Stimulated activated naive CD8-positive, alpha-beta T cell treated with anti-CD3 and anti-CD28 coated beads, Interleukin-15, Interleukin-2, amounts not matched to agents 100 ng/mL and 50 ng/mL, for 24 hours (primary cell): ENCODE measurements around the gene SRCIN1.

Experiments used
- H3K27ac Mint-ChIP-seq: one replicate; pipeline ENCODE4 v1.8.0; 2021; ENCODE audit warnings: mild to moderate bottlenecking, mixed read lengths
- H3K27me3 Mint-ChIP-seq: one replicate; pipeline ENCODE4 v1.8.0; 2021; ENCODE audit warnings: mixed read lengths
- H3K36me3 Mint-ChIP-seq: one replicate; pipeline ENCODE4 v1.8.0; 2021; ENCODE audit warnings: low read depth, mixed read lengths
- H3K4me1 Mint-ChIP-seq: one replicate; pipeline ENCODE4 v1.8.0; 2021; ENCODE audit warnings: low read depth, mixed read lengths
- H3K4me3 Mint-ChIP-seq: one replicate; pipeline ENCODE4 v1.8.0; 2021; ENCODE audit warnings: mild to moderate bottlenecking, mixed read lengths
- H3K9me3 Mint-ChIP-seq: one replicate; pipeline ENCODE4 v1.8.0; 2021; ENCODE audit warnings: mixed read lengths

SRCIN1 gene

GRCh38 chr17:38596651-38597050 lies 9.1 kb downstream of the SRCIN1 start:
- Mint-ChIP-seq H3K27ac (no peak overlapping the region), H3K4me1 (peaks cover 18% of the 10 kb centered on the region), H3K9me3 (no peaks in the 10 kb centered on the region), H3K27me3 (peaks cover 78% of the 10 kb centered on the region), H3K4me3 (no peak overlapping the region), H3K36me3 (no peaks in the 10 kb centered on the region)

GRCh38 chr17:38595892-38596291 lies 9.9 kb downstream of the SRCIN1 start:
- Mint-ChIP-seq H3K27me3 (peaks cover 82% of the 10 kb centered on the region), H3K27ac (no peak overlapping the region)

GRCh38 chr17:38594152-38594551 lies 11.6 kb downstream of the SRCIN1 start:
- H3K9me3 Mint-ChIP-seq = no peaks in the 10 kb centered on the region
- H3K36me3 Mint-ChIP-seq = no peaks in the 10 kb centered on the region
- no peak overlapping the region for H3K27ac Mint-ChIP-seq
- H3K4me3 Mint-ChIP-seq = no peak overlapping the region
- peaks cover 84% of the 10 kb centered on the region for H3K27me3 Mint-ChIP-seq
- H3K4me1 Mint-ChIP-seq = peaks cover 21% of the 10 kb centered on the region

More at GRCh38 chr17:38595892-38596291, 9.9 kb downstream of the SRCIN1 start:
- Mint-ChIP-seq H3K4me3 (no peak overlapping the region), H3K4me1 (peaks cover 25% of the 10 kb centered on the region), H3K9me3 (no peaks in the 10 kb centered on the region), H3K36me3 (no peaks in the 10 kb centered on the region)

- peaks cover 21% of the 10 kb centered on the region for H3K4me1 Mint-ChIP-seq
- H3K27ac Mint-ChIP-seq = no peak overlapping the region
- H3K4me3 Mint-ChIP-seq = no peak overlapping the region
- H3K9me3 Mint-ChIP-seq = no peaks in the 10 kb centered on the region
- peaks cover 89% of the 10 kb centered on the region for H3K27me3 Mint-ChIP-seq
- no peaks in the 10 kb centered on the region for H3K36me3 Mint-ChIP-seq
Observed at GRCh38 chr17:38592487-38592886, 13.3 kb downstream of the SRCIN1 start.

GRCh38 chr17:38591759-38592241 lies 14.0 kb downstream of the SRCIN1 start:
- H3K36me3 Mint-ChIP-seq = no peaks in the 10 kb centered on the region
- H3K4me3 Mint-ChIP-seq = no peak overlapping the region
- peaks cover 21% of the 10 kb centered on the region for H3K4me1 Mint-ChIP-seq
- H3K27ac Mint-ChIP-seq = no peak overlapping the region
- peaks cover 86% of the 10 kb centered on the region for H3K27me3 Mint-ChIP-seq
- no peaks in the 10 kb centered on the region for H3K9me3 Mint-ChIP-seq

GRCh38 chr17:38590988-38591758 lies 14.6 kb downstream of the SRCIN1 start:
- Mint-ChIP-seq H3K36me3 (no peaks in the 10 kb centered on the region), H3K27ac (no peak overlapping the region), H3K4me3 (no peak overlapping the region), H3K27me3 (peaks cover 87% of the 10 kb centered on the region), H3K4me1 (peaks cover 21% of the 10 kb centered on the region), H3K9me3 (no peaks in the 10 kb centered on the region)

- Mint-ChIP-seq H3K27ac (no peak overlapping the region), H3K4me1 (peaks cover 22% of the 10 kb centered on the region), H3K27me3 (peaks cover 91% of the 10 kb centered on the region), H3K4me3 (no peak overlapping the region), H3K9me3 (no peaks in the 10 kb centered on the region), H3K36me3 (no peaks in the 10 kb centered on the region)
Observed at GRCh38 chr17:38589462-38590114, 16.2 kb downstream of the SRCIN1 start.

GRCh38 chr17:38588788-38589174 lies 17.0 kb downstream of the SRCIN1 start:
- Mint-ChIP-seq H3K4me3 (no peak overlapping the region), H3K36me3 (no peaks in the 10 kb centered on the region), H3K9me3 (no peaks in the 10 kb centered on the region), H3K27ac (no peak overlapping the region), H3K4me1 (peaks cover 24% of the 10 kb centered on the region), H3K27me3 (peaks cover 91% of the 10 kb centered on the region)

GRCh38 chr17:38587947-38588787 lies 17.6 kb downstream of the SRCIN1 start:
- no peak overlapping the region for H3K4me3 Mint-ChIP-seq
- no peaks in the 10 kb centered on the region for H3K9me3 Mint-ChIP-seq
- H3K4me1 Mint-ChIP-seq = peaks cover 24% of the 10 kb centered on the region
- H3K36me3 Mint-ChIP-seq = no peaks in the 10 kb centered on the region
- H3K27ac Mint-ChIP-seq = no peak overlapping the region
- H3K27me3 Mint-ChIP-seq = peaks cover 88% of the 10 kb centered on the region

- no peak overlapping the region for H3K4me3 Mint-ChIP-seq
- no peak overlapping the region for H3K27ac Mint-ChIP-seq
- H3K4me1 Mint-ChIP-seq = peaks cover 16% of the 10 kb centered on the region
- peaks cover 79% of the 10 kb centered on the region for H3K27me3 Mint-ChIP-seq
- H3K9me3 Mint-ChIP-seq = no peaks in the 10 kb centered on the region
- no peaks in the 10 kb centered on the region for H3K36me3 Mint-ChIP-seq
Observed at GRCh38 chr17:38587203-38587602, 18.5 kb downstream of the SRCIN1 start.

GRCh38 chr17:38586788-38587187 lies 19.0 kb downstream of the SRCIN1 start:
- H3K27me3 Mint-ChIP-seq = peaks cover 75% of the 10 kb centered on the region
- no peaks in the 10 kb centered on the region for H3K36me3 Mint-ChIP-seq
- H3K27ac Mint-ChIP-seq = no peak overlapping the region
- no peaks in the 10 kb centered on the region for H3K9me3 Mint-ChIP-seq
- H3K4me3 Mint-ChIP-seq = no peak overlapping the region
- peaks cover 11% of the 10 kb centered on the region for H3K4me1 Mint-ChIP-seq

GRCh38 chr17:38585918-38586529 lies 19.7 kb downstream of the SRCIN1 start:
- peaks cover 4% of the 10 kb centered on the region for H3K4me1 Mint-ChIP-seq
- no peaks in the 10 kb centered on the region for H3K9me3 Mint-ChIP-seq
- H3K27ac Mint-ChIP-seq = no peak overlapping the region
- no peak overlapping the region for H3K4me3 Mint-ChIP-seq
- no peaks in the 10 kb centered on the region for H3K36me3 Mint-ChIP-seq
- H3K27me3 Mint-ChIP-seq = peaks cover 67% of the 10 kb centered on the region

GRCh38 chr17:38585056-38585917 lies 20.5 kb downstream of the SRCIN1 start:
- no peak overlapping the region for H3K4me3 Mint-ChIP-seq
- H3K27me3 Mint-ChIP-seq = peaks cover 66% of the 10 kb centered on the region
- H3K27ac Mint-ChIP-seq = no peak overlapping the region
- H3K9me3 Mint-ChIP-seq = no peaks in the 10 kb centered on the region
- no peaks in the 10 kb centered on the region for H3K36me3 Mint-ChIP-seq
- H3K4me1 Mint-ChIP-seq = peaks cover 3% of the 10 kb centered on the region
